ENCODE results near the gene APBA2. TPM values are rescaled to one million over a fixed set of nuclear protein-coding genes. Genes with fewer than 3 reads are reported as not detected.

Gene APBA2
- total RNA-seq, 4 donors from 2014 or later, result 7.2 to 33.8 (median 8.8) TPM

DNA sequence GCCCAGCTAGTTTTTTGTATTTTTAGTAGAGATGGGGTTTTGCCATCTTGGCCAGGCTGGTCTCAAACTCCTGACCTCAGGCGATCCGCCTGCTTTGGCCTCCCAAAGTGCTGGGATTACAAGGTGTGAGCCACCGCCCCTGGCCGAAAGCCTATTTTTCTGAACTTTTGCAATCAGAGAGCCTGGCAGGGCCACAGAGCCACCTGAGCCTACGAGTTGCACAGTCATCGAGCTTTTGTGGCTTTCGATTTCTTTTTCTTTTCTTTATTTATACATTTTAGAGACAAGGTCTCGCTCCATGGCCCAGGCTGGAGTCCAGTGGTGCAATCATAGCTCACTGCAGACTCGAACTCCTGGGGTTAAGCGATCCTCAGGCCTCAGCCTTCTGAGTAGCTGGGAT lies 243.4 kb downstream of the APBA2 start:
- Histone ChIP-seq H3K27me3 (no peaks in the 10 kb centered on the region), H3K4me1 (no peaks in the 10 kb centered on the region), H3K36me3 (no peaks in the 10 kb centered on the region), H3K27ac (no peak overlapping the region), H3K9me3 (no peaks in the 10 kb centered on the region), H3K4me3 (no peak overlapping the region)
- TF ChIP-seq POLR2A (IDR thresholded peaks at IDR 0.05) (no peak), CTCF (IDR thresholded peaks at IDR 0.05) (no peak)
- DNase-seq, result no peak

GRCh38 chr15:29129926-29130325 lies 244.2 kb downstream of the APBA2 start:
- no peak overlapping the region for H3K27ac ChIP-seq
- H3K4me3 ChIP-seq, result no peak overlapping the region
- no peaks in the 10 kb centered on the region for H3K36me3 ChIP-seq
- peak in 1 of 3 donors; percentile 14 for DNase-seq
- no peaks in the 10 kb centered on the region for H3K27me3 ChIP-seq
- no peaks in the 10 kb centered on the region for H3K9me3 ChIP-seq
- no peak for TF ChIP-seq CTCF (IDR thresholded peaks at IDR 0.05)
- TF ChIP-seq POLR2A (IDR thresholded peaks at IDR 0.05), result no peak
- no peaks in the 10 kb centered on the region for H3K4me1 ChIP-seq

GRCh38 chr15:29130476-29130875 lies 244.7 kb downstream of the APBA2 start:
- H3K4me3 ChIP-seq, result no peak overlapping the region
- H3K4me1 ChIP-seq, result no peaks in the 10 kb centered on the region
- no peaks in the 10 kb centered on the region for H3K9me3 ChIP-seq
- H3K27me3 ChIP-seq, result no peaks in the 10 kb centered on the region
- DNase-seq, result no peak
- no peak overlapping the region for H3K27ac ChIP-seq
- H3K36me3 ChIP-seq, result no peaks in the 10 kb centered on the region
- TF ChIP-seq POLR2A (IDR thresholded peaks at IDR 0.05) (no peak), CTCF (IDR thresholded peaks at IDR 0.05) (no peak)

- Histone ChIP-seq H3K27me3 (no peaks in the 10 kb centered on the region), H3K9me3 (no peaks in the 10 kb centered on the region), H3K36me3 (no peaks in the 10 kb centered on the region), H3K4me1 (no peaks in the 10 kb centered on the region), H3K27ac (no peak overlapping the region), H3K4me3 (no peak overlapping the region)
- peak in 1 of 3 donors; percentile 25 for DNase-seq
- no peak for TF ChIP-seq POLR2A (IDR thresholded peaks at IDR 0.05)
Measured at GRCh38 chr15:29130951-29131839, 245.4 kb downstream of the APBA2 start.

DNA sequence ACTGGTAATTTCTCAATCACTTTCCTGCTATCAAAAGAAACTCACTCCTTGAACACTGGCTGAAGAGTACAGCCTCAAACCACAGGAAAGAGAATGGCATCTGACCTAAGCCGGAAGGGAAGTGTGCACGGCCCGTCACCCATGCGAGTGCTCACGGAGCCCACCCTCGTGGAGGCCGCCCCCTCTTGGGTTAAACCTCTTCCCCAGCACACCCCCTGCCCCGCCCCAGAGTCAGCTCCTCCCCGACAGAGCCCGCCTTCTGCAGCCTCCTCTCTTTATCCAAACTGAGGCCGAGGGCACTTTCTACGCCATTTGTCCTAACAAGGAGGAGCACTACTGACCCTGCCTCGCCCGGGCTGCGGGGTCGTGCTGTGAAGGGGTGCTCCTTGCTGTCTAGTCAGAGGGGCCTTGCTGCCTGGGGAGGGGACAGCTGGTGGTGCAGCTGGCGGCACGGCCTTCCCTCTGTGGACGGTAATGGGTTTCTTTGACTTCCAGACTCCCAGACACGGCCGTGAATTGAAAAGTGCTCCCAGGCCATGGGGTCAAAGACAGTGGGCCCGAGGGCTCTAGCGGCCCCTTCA lies 246.2 kb downstream of the APBA2 start:
- Histone ChIP-seq H3K9me3 (no peaks in the 10 kb centered on the region), H3K27me3 (no peaks in the 10 kb centered on the region), H3K36me3 (no peaks in the 10 kb centered on the region), H3K4me3 (no peak overlapping the region), H3K4me1 (no peaks in the 10 kb centered on the region), H3K27ac (no peak overlapping the region)
- DNase-seq, result peak in 2 of 3 donors; percentile 31 to 42
- TF ChIP-seq CTCF (IDR thresholded peaks at IDR 0.05) (no peak), POLR2A (IDR thresholded peaks at IDR 0.05) (no peak)

DNA sequence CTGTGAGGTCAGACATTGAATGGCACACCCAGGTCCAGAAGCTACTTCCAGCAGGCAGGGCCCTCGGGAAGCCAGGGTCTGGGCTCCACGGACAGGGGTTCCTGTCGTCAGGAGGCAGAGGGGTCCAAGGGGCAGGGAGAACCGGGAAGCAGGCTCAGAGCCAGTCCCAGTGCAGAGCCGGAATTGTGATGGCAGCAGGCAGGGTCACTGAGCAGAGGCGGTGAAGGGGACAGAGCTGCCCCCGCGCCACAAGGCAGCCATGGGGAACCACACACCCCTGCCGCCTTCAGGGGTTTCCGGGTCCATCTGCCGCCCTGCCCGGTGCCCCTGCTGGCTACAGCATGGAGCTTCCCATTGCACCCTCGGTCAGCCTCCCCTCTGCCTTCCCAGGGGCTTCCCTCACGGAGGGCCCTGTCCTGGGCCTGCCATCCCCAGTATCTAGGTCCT lies 247.0 kb downstream of the APBA2 start:
- no peak overlapping the region for H3K4me3 ChIP-seq
- H3K27ac ChIP-seq, result no peak overlapping the region
- DNase-seq, result peak in 2 of 3 donors; percentile 30 to 32
- no peaks in the 10 kb centered on the region for H3K4me1 ChIP-seq
- no peaks in the 10 kb centered on the region for H3K9me3 ChIP-seq
- no peaks in the 10 kb centered on the region for H3K27me3 ChIP-seq
- TF ChIP-seq POLR2A (IDR thresholded peaks at IDR 0.05) (no peak), CTCF (IDR thresholded peaks at IDR 0.05) (no peak)
- no peaks in the 10 kb centered on the region for H3K36me3 ChIP-seq
